HG03439 (cell line): ENCODE measurements around the gene SAFB2.

ENCODE experiments used
- ATAC-seq: cut with Tn5 transposase; IDR thresholded peaks from one replicate; pipeline ENCODE4 v1.9.1; 2021; ENCODE audit warnings: mild to moderate bottlenecking, moderate library complexity; ENCODE audit not compliant: unreplicated experiment

The SAFB2 gene

GRCh38 chr19:5635427-5635826 is 12.9 kb upstream of the SAFB2 start:
- ATAC-seq = no peak

GRCh38 chr19:5632657-5633056 is 10.1 kb upstream of the SAFB2 start:
- ATAC-seq = no peak

GRCh38 chr19:5632241-5632612 is 9.7 kb upstream of the SAFB2 start:
- no peak for ATAC-seq

- ATAC-seq = no peak
Observed at GRCh38 chr19:5631567-5632240, 9.1 kb upstream of the SAFB2 start.

GRCh38 chr19:5628919-5629481 is 6.4 kb upstream of the SAFB2 start:
- ATAC-seq = no peak

GRCh38 chr19:5628461-5628860 is 5.9 kb upstream of the SAFB2 start:
- no peak for ATAC-seq

GRCh38 chr19:5627395-5627904 is 4.9 kb upstream of the SAFB2 start:
- ATAC-seq = no peak

- no peak for ATAC-seq
Observed at GRCh38 chr19:5625641-5626040, 3.1 kb upstream of the SAFB2 start.

- ATAC-seq = no peak
Observed at GRCh38 chr19:5624741-5625278, 2.2 kb upstream of the SAFB2 start.

GRCh38 chr19:5624018-5624663 is 1.6 kb upstream of the SAFB2 start:
- ATAC-seq = no peak

- peak; percentile 10 for ATAC-seq
Observed at GRCh38 chr19:5623397-5624017, 931 bp upstream of the SAFB2 start.

- ATAC-seq = no peak
Observed at GRCh38 chr19:5621945-5622464, 571 bp downstream of the SAFB2 start.

- no peak for ATAC-seq
Observed at GRCh38 chr19:5621311-5621944, 1.1 kb downstream of the SAFB2 start.

GRCh38 chr19:5619946-5620345 is 2.6 kb downstream of the SAFB2 start:
- no peak for ATAC-seq

- no peak for ATAC-seq
Observed at GRCh38 chr19:5618591-5618990, 4.0 kb downstream of the SAFB2 start.

- ATAC-seq = no peak
Observed at GRCh38 chr19:5617080-5617479, 5.5 kb downstream of the SAFB2 start.

GRCh38 chr19:5615756-5616327 is 6.7 kb downstream of the SAFB2 start:
- no peak for ATAC-seq

- ATAC-seq = no peak
Observed at GRCh38 chr19:5612891-5613865, 9.4 kb downstream of the SAFB2 start.

GRCh38 chr19:5609881-5610448 is 12.6 kb downstream of the SAFB2 start:
- ATAC-seq = no peak
